IMR-90 (cell line): ENCODE results near the gene MAN1A2. TPM values are rescaled to one million over a fixed set of nuclear protein-coding genes. Genes with fewer than 3 reads are reported as not detected.

Source experiments
- ATAC-seq: fragments of 200-7000 bp; cut with Tn5 transposase; 2 replicates; pipeline ENCODE4 v1.9.1; 2020; ENCODE audit warnings: low read depth, mild to moderate bottlenecking, moderate library complexity
- BruUV-seq: library from RNA; stranded (reverse); fragments of 400-500 nt; replicated peaks from 2 replicates; lab custom pipeline; 2021; lab: Mats Ljungman, UMichigan
- CTCF ChIA-PET: fragments of 300-600 bp; formaldehyde crosslinking; extraction: SDS; loops from one replicate; lab custom pipeline; 2021; ENCODE audit warnings: antibody characterized with exemption; lab: Yijun Ruan, JAX
- POLR2A ChIA-PET: fragments of 300-600 bp; sonication (Branson Sonifier 250); formaldehyde crosslinking; loops from one replicate; lab custom pipeline; 2022; ENCODE audit warnings: antibody characterized with exemption; ENCODE audit not compliant: unreplicated experiment; lab: Charles Lee
- DNase-seq: peaks from one replicate; pipeline ENCODE4 v3.0.0; 2013
- H2AFZ ChIP-seq: replicated peaks from 2 replicates; pipeline ENCODE3; 2013; ENCODE audit warnings: low read length, mild to moderate bottlenecking; ENCODE audit not compliant: poor library complexity
- H2AK5ac ChIP-seq: 2 replicates; pipeline ENCODE4 v1.6.1; 2013; ENCODE audit warnings: low read depth, low read length, inconsistent platforms
- H2AK9ac ChIP-seq: replicated peaks from 2 replicates; pipeline ENCODE3; 2013; ENCODE audit warnings: mild to moderate bottlenecking, low read depth, low read length, moderate library complexity; ENCODE audit not compliant: poor library complexity
- H2BK120ac ChIP-seq: 2 replicates; pipeline ENCODE4 v1.6.1; 2013; ENCODE audit warnings: low read depth, low read length, inconsistent platforms
- H2BK15ac ChIP-seq: 3 replicates; pipeline ENCODE4 v1.6.1; 2013; ENCODE audit warnings: low read depth, low read length, inconsistent platforms
- H2BK20ac ChIP-seq: 2 replicates; pipeline ENCODE4 v1.6.1; 2013; ENCODE audit warnings: low read depth, mild to moderate bottlenecking, inconsistent platforms, low read length, moderate library complexity
- H2BK5ac ChIP-seq: 2 replicates; pipeline ENCODE4 v1.6.1; 2013; ENCODE audit warnings: mild to moderate bottlenecking, low read depth, low read length, inconsistent platforms; ENCODE audit not compliant: poor library complexity, severe bottlenecking
- H3K14ac ChIP-seq: replicated peaks from 2 replicates; pipeline ENCODE4 v1.6.1; 2013; ENCODE audit warnings: low read depth, low read length, inconsistent platforms
- H3K18ac ChIP-seq: 2 replicates; pipeline ENCODE4 v1.6.1; 2013; ENCODE audit warnings: low read depth, low read length, control low read depth
- H3K23ac ChIP-seq: 2 replicates; pipeline ENCODE4 v1.6.1; 2013; ENCODE audit warnings: low read depth, low read length, inconsistent platforms
- H3K27ac ChIP-seq: 2 replicates; pipeline ENCODE4 v1.5.1; 2013; ENCODE audit warnings: mild to moderate bottlenecking, control low read depth, low read length; ENCODE audit not compliant: insufficient read depth
- H3K27me3 ChIP-seq: 2 replicates; pipeline ENCODE4 v1.6.1; 2013; ENCODE audit warnings: low read length; ENCODE audit not compliant: control insufficient read depth, insufficient read depth
- H3K36me3 ChIP-seq: 2 replicates; pipeline ENCODE4 v1.6.1; 2013; ENCODE audit warnings: low read length, mixed read lengths; ENCODE audit not compliant: control insufficient read depth, insufficient read depth
- H3K4ac ChIP-seq: 2 replicates; pipeline ENCODE4 v1.6.1; 2013; ENCODE audit warnings: low read depth, low read length, inconsistent platforms
- H3K4me1 ChIP-seq: 2 replicates; pipeline ENCODE4 v1.6.1; 2013; ENCODE audit warnings: low read length, mixed read lengths; ENCODE audit not compliant: control insufficient read depth, insufficient read depth
- H3K4me2 ChIP-seq: 2 replicates; pipeline ENCODE4 v1.6.1; 2013; ENCODE audit warnings: low read depth, mild to moderate bottlenecking, control low read depth, low read length, moderate library complexity
- H3K4me3 ChIP-seq: 2 replicates; pipeline ENCODE4 v1.5.1; 2013; ENCODE audit warnings: low read depth, mild to moderate bottlenecking, control low read depth, low read length, moderate library complexity; ENCODE audit not compliant: insufficient read depth
- H3K56ac ChIP-seq: 2 replicates; pipeline ENCODE4 v1.6.1; 2013; ENCODE audit warnings: low read length, inconsistent platforms; ENCODE audit not compliant: insufficient read depth; ENCODE audit errors: extremely low read depth
- H3K79me1 ChIP-seq, 2 experiments: 2 replicates each; pipeline ENCODE4 v1.6.1; 2013; ENCODE audit warnings: low read length in 2 of 2, inconsistent platforms in 1 of 2, low read depth in 1 of 2
- H3K9ac ChIP-seq: 2 replicates; pipeline ENCODE4 v1.6.1; 2013; ENCODE audit warnings: low read depth, low read length, control low read depth
- H3K9me1 ChIP-seq: 2 replicates; pipeline ENCODE4 v1.6.1; 2013; ENCODE audit warnings: low read length, inconsistent platforms; ENCODE audit not compliant: insufficient read depth
- H3K9me3 ChIP-seq: 2 replicates; pipeline ENCODE4 v1.6.1; 2013; ENCODE audit warnings: low read length; ENCODE audit not compliant: control insufficient read depth, insufficient read depth
- H4K20me1 ChIP-seq: 2 replicates; pipeline ENCODE4 v1.6.1; 2013; ENCODE audit warnings: low read length, inconsistent platforms; ENCODE audit not compliant: insufficient read depth
- H4K5ac ChIP-seq: 2 replicates; pipeline ENCODE4 v1.6.1; 2013; ENCODE audit warnings: mild to moderate bottlenecking, low read depth, low read length, control low read depth
- H4K8ac ChIP-seq, 2 experiments: 2 replicates each; pipeline ENCODE4 v1.6.1; 2013; ENCODE audit warnings: low read depth in 2 of 2, low read length in 2 of 2, control low read depth in 1 of 2, inconsistent platforms in 1 of 2
- H4K91ac ChIP-seq: 2 replicates; pipeline ENCODE4 v1.6.1; 2013; ENCODE audit warnings: low read depth, low read length, inconsistent platforms; ENCODE audit not compliant: insufficient read depth
- CEBPB ChIP-seq: IDR thresholded peaks from 2 replicates; pipeline ENCODE4 v1.6.1; 2012; ENCODE audit warnings: low read depth, low read length, improper control_type of control experiment
- POLR2A ChIP-seq: IDR thresholded peaks from 2 replicates; pipeline ENCODE4 v1.6.1; 2012; ENCODE audit warnings: mild to moderate bottlenecking, low read depth, low read length
- WGBS, 2 experiments: methylation state at CpG; one replicate each; pipeline versions ENCODE4 v1.1.5 to v1.1.7; 2013; ENCODE audit warnings: missing lambda C conversion rate in 2 of 2; ENCODE audit not compliant: insufficient read length in 1 of 2; ENCODE audit errors: extremely low coverage in 2 of 2; 5-methylcytosine and 5-hydroxymethylcytosine counted together
- dilution Hi-C: fragments of 300-500 bp; cut with HindIII; formaldehyde crosslinking; loops from one replicate; pipeline ENCODE4 v1.14.3; 2018; ENCODE audit warnings: low sequenced_read_pairs; ENCODE audit not compliant: unreplicated experiment
- in situ Hi-C: fragments of 300-500 bp; cut with MboI; formaldehyde crosslinking; loops from 3 replicates; pipeline ENCODE4 v1.14.3; 2019; ENCODE audit warnings: low sequenced_read_pairs, inconsistent platforms, mixed read lengths
- intact Hi-C: fragments of 100-400 bp; cut with micrococcal nuclease; formaldehyde crosslinking; loops from 2 replicates; pipeline ENCODE4 v1.10.0; 2022
- polyA plus RNA-seq, 3 experiments: library from polyadenylated mRNA; depleted of rRNA; stranded (reverse); fragments of >200 nt; gene quantifications; 2 replicates each; pipeline ENCODE4 v1.2.3, GENCODE V29; 2012; ENCODE audit warnings: low replicate concordance in 1 of 3
- total RNA-seq: library from RNA; depleted of rRNA; stranded (reverse); fragments of >200 nt; gene quantifications from 2 replicates; pipeline ENCODE4 v1.2.3, GENCODE V29; 2012

The MAN1A2 gene
- total and polyA plus RNA-seq, 2 of the 4 experiments (the other 2 are of a cell fraction) = 12.4 to 29.4 TPM

DNA sequence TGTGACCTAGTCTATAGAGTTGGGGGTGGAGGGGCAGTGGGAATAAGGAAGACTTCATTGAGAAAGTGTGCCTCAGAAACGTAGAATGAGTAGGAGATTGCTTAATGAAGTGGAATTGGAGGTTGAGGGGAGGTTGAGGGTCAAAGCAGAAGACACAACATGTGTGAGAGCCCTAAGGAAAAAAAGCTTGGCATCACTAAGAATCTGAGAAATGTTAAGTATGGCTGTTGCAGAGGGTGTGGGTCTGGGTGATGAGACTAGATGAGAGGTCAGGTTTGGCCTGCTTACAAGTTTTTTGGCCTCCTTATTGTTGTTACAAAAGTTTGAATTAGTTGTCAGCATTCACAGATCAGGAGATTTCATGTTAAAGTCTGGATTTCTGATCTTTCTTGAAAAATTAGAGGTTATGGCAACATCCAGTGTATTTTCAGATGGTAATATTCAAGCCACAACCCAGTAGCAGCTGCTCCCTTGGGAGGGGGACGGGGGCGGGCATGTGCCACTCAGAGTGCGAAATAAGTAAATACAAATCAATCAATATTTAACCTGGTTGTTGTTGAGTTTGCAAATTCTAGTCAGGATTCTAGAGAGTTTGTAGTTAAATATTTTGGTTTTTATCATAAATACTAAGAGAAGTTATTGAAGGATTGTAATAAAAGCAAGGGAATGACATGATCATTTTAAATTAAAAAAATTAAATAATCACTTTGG is 4.3 kb downstream of the MAN1A2 start:
- peak overlapping the region; percentile 61; the same call in 1 of the 2 replicates for H3K4me2 ChIP-seq

More for the DNA sequence above, 4.3 kb downstream of the MAN1A2 start:
- no peak overlapping the region for H2BK15ac ChIP-seq
- H2AFZ ChIP-seq = no peak overlapping the region
- peaks cover 9 to 47% of the 10 kb centered on the region in 2 experiments; a peak in 3 of 4 replicates for H3K79me1 ChIP-seq
- H3K14ac ChIP-seq = peak overlapping the region; percentile 50; the same call in 1 of the 2 replicates
- no peak overlapping the region for H3K9ac ChIP-seq
- ChIA-PET CTCF (no interaction called here), POLR2A (no interaction called here)
- DNase-seq (peak; percentile 39), ATAC-seq (no peak)
- no peak overlapping the region for H3K27ac ChIP-seq
- 0 out of 2 replicates have a peak overlapping the region, but pooled peaks have one; percentile 4 for H3K4ac ChIP-seq
- no peak overlapping the region for H3K4me3 ChIP-seq
- no peaks in the 10 kb centered on the region for H3K36me3 ChIP-seq
- intact Hi-C loops (no loop called here), dilution Hi-C loops (no loop called here), in situ Hi-C loops (loop anchor here (25.0 kb wide), 1 partner anchor 391 kb away; no protein-coding TSS in a partner anchor)
- peaks cover 2% of the 10 kb centered on the region; the same call in 1 of the 2 replicates for H3K4me1 ChIP-seq
- H4K20me1 ChIP-seq = peaks cover 41% of the 10 kb centered on the region
- peaks cover 3% of the 10 kb centered on the region; the same call in 1 of the 2 replicates for H3K9me1 ChIP-seq
- H3K9me3 ChIP-seq = no peaks in the 10 kb centered on the region
- peak overlapping the region; percentile 52; the same call in 1 of the 2 replicates for H3K23ac ChIP-seq
- H3K27me3 ChIP-seq = no peaks in the 10 kb centered on the region
- H2BK20ac ChIP-seq = no peak overlapping the region
- H4K8ac ChIP-seq = peak overlapping the region in 1 of 2 experiments; percentile 5; a peak in 1 of 4 replicates
- no peak overlapping the region for H2AK5ac ChIP-seq
- no peak overlapping the region for H3K18ac ChIP-seq
- TF ChIP-seq POLR2A (no peak), CEBPB (peak; percentile 47; the same call in 1 of the 2 replicates)
- no peak overlapping the region for H2BK120ac ChIP-seq
- H2BK5ac ChIP-seq = no peak overlapping the region
- no peak overlapping the region for H4K5ac ChIP-seq
- BruUV-seq = no TSS peak
- 13% methylated on average over 1 of the region's 4 CpGs; no CpG with 5 or more reads in 1 of the 2 experiments for WGBS, 2 experiments
- H3K56ac ChIP-seq = no peak overlapping the region
- no peak overlapping the region for H4K91ac ChIP-seq
- H2AK9ac ChIP-seq = peak overlapping the region; percentile 29
